ENCODE measurements around the gene GNG5. TPM values are rescaled to one million over a fixed set of nuclear protein-coding genes. Genes with fewer than 3 reads are reported as not detected.

Gene GNG5
- total and polyA plus RNA-seq, 2 donors (not counting 1 experiment from before 2014, with no cell fraction given) = 35.4 to 41.6 TPM

DNA sequence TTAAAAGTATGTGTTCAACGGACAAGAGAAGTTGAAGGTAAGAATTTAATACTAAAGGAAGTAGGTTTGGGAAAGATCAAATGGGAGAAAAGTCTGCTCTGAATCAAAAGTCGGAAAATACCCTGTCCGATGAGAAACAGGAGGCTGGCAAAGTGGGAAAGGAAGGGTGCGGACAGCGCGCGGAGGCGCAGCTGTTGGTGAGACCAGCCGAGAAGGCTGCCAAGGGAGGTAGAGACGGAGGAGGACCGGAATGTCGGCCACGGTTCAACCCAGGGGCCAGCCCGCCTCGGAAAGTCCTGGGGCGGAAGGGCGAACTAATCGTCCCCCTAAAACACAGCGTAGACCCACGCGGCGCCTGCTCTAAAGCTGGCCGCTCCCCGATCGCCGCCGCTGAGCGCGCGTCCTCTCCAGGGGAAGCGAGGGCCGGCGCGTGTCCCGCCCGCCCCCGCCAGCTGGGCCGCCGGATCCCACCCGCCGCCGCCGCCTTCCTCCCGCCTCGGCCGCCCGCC is 834 bp downstream of the GNG5 start:
- Mint-ChIP-seq H3K4me3 (peak overlapping the region; percentile 95), H3K9me3 (ENCODE audit: insufficient read depth) (no peaks in the 10 kb centered on the region), H3K27ac (peak overlapping the region; percentile 98), H3K4me1 (peaks cover 37% of the 10 kb centered on the region), H3K27me3 (no peaks in the 10 kb centered on the region)
- Histone ChIP-seq H3K4me1 (ENCODE audit: control insufficient read depth in 2 of 2, insufficient read depth in 2 of 2, low read length in 2 of 2) (peaks cover 23 to 27% of the 10 kb centered on the region in 2 donors), H3K4me3 (ENCODE audit: control extremely low read depth in 1 of 5, extremely low read depth in 1 of 5, insufficient read depth in 1 of 5, low read depth in 2 of 5, low read length in 4 of 5) (peak overlapping the region; percentile 82 to 98 (median 89)), H3K27ac (ENCODE audit: low read length in 2 of 2) (peak overlapping the region; percentile 82 to 89), H3K9ac (ENCODE audit: low read length) (peak overlapping the region; percentile 73), H3K4me2 (replicated peaks; ENCODE audit: low read depth, low read length, poor library complexity, severe bottlenecking) (peak overlapping the region; percentile 84), H2AFZ (ENCODE audit: insufficient read depth, low read depth, low read length, poor library complexity, severe bottlenecking) (peak overlapping the region; percentile 84), H4K20me1 (ENCODE audit: control insufficient read depth, insufficient read depth, low read length, poor library complexity, severe bottlenecking) (peaks cover 7% of the 10 kb centered on the region), H3K36me3 (replicated peaks in 1 of 2; ENCODE audit: control extremely low read depth in 1 of 2, control insufficient read depth in 1 of 2, extremely low read depth in 1 of 2, insufficient read depth in 2 of 2, low read length in 1 of 2) (peaks cover 0 to 5% of the 10 kb centered on the region in 2 experiments), H3K9me3 (ENCODE audit: control extremely low read depth in 1 of 3, control insufficient read depth in 2 of 3, insufficient read depth in 1 of 3, low read length in 2 of 3) (peaks cover 0 to 7% (median 0%) of the 10 kb centered on the region in 3 donors), H3K79me2 (ENCODE audit: control insufficient read depth, insufficient read depth, low read length) (peaks cover 48% of the 10 kb centered on the region), H3K27me3 (replicated peaks in 1 of 4; ENCODE audit: control extremely low read depth in 1 of 4, control insufficient read depth in 3 of 4, insufficient read depth in 4 of 4, low read length in 3 of 4) (no peaks in the 10 kb centered on the region)
- ATAC-seq (ENCODE audit: low read depth) (peak; percentile 46), DNase-seq (no peak)
- WGBS (ENCODE audit: insufficient coverage) = under 1% methylated on average over 47 of the region's 47 CpGs
- intact Hi-C loops (cut with micrococcal nuclease) = loop anchor here (1.0 to 10.0 kb wide), 13 partner anchors 26 to 772 kb away; partner anchors contain the start of genes BCL10, CTBS, PRKACB and RPF1
- ChIA-PET CTCF (interaction anchor here (0.5 to 2.2 kb wide), 8 partner anchors 10 to 759 kb away, joined by 3 to 11 read pairs (median 4); partner anchors contain the start of gene CTBS), POLR2A (interaction anchor here (0.9 to 2.7 kb wide), 6 partner anchors 25 to 771 kb away, joined by 3 to 41 read pairs (median 7); partner anchors contain the start of genes BCL10, CTBS, PRKACB and RPF1)
- TF ChIP-seq, protein P1, sequence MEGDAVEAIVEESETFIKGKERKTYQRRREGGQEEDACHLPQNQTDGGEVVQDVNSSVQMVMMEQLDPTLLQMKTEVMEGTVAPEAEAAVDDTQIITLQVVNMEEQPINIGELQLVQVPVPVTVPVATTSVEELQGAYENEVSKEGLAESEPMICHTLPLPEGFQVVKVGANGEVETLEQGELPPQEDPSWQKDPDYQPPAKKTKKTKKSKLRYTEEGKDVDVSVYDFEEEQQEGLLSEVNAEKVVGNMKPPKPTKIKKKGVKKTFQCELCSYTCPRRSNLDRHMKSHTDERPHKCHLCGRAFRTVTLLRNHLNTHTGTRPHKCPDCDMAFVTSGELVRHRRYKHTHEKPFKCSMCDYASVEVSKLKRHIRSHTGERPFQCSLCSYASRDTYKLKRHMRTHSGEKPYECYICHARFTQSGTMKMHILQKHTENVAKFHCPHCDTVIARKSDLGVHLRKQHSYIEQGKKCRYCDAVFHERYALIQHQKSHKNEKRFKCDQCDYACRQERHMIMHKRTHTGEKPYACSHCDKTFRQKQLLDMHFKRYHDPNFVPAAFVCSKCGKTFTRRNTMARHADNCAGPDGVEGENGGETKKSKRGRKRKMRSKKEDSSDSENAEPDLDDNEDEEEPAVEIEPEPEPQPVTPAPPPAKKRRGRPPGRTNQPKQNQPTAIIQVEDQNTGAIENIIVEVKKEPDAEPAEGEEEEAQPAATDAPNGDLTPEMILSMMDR (IDR thresholded peaks at IDR 0.05) = no peak
- no peak for TF ChIP-seq EZH2 (IDR thresholded peaks at IDR 0.05; ENCODE audit: borderline replicate concordance, insufficient read depth, low read depth, low read length, poor library complexity, severe bottlenecking)

Data from B cell (primary cell).